ENCODE measurements around the gene KLHL17.

Gene KLHL17

GRCh38 chr1:960363-961131 is at the start of gene KLHL17:
TSS of gene KLHL17 (plus strand) at chr1:960584. CDS start at chr1:960694, 110 bp downstream.
- Mint-ChIP-seq H3K36me3 (peaks cover 2% of the 10 kb centered on the region), H3K9me3 (ENCODE audit: low read depth) (no peaks in the 10 kb centered on the region), H3K4me1 (ENCODE audit: low read depth) (peaks cover 16% of the 10 kb centered on the region), H3K4me3 (peak within 1 kb of the TSS; percentile 99), H3K27me3 (no peaks in the 10 kb centered on the region), H3K27ac (peak within 1 kb of the TSS; percentile 50)

GRCh38 chr1:910881-911721 is 49.3 kb upstream of the KLHL17 start:
- H3K27me3 Mint-ChIP-seq = peaks cover 19% of the 10 kb centered on the region
- no peaks in the 10 kb centered on the region for H3K4me1 Mint-ChIP-seq (ENCODE audit: low read depth)
- H3K9me3 Mint-ChIP-seq (ENCODE audit: low read depth) = no peaks in the 10 kb centered on the region
- no peak overlapping the region for H3K4me3 Mint-ChIP-seq
- H3K27ac Mint-ChIP-seq = no peak overlapping the region
- no peaks in the 10 kb centered on the region for H3K36me3 Mint-ChIP-seq

- Mint-ChIP-seq H3K27me3 (peaks cover 19% of the 10 kb centered on the region), H3K27ac (no peak overlapping the region), H3K4me1 (ENCODE audit: low read depth) (no peaks in the 10 kb centered on the region), H3K36me3 (no peaks in the 10 kb centered on the region), H3K4me3 (no peak overlapping the region), H3K9me3 (ENCODE audit: low read depth) (no peaks in the 10 kb centered on the region)
Measured at GRCh38 chr1:911875-912739, 48.3 kb upstream of the KLHL17 start.

GRCh38 chr1:912740-913301 is 47.6 kb upstream of the KLHL17 start:
- Mint-ChIP-seq H3K4me3 (no peak overlapping the region), H3K4me1 (ENCODE audit: low read depth) (no peaks in the 10 kb centered on the region), H3K9me3 (ENCODE audit: low read depth) (no peaks in the 10 kb centered on the region), H3K36me3 (no peaks in the 10 kb centered on the region), H3K27ac (no peak overlapping the region), H3K27me3 (peaks cover 19% of the 10 kb centered on the region)

- H3K9me3 Mint-ChIP-seq (ENCODE audit: low read depth) = no peaks in the 10 kb centered on the region
- H3K36me3 Mint-ChIP-seq = no peaks in the 10 kb centered on the region
- no peak overlapping the region for H3K27ac Mint-ChIP-seq
- no peaks in the 10 kb centered on the region for H3K4me1 Mint-ChIP-seq (ENCODE audit: low read depth)
- H3K4me3 Mint-ChIP-seq = no peak overlapping the region
- H3K27me3 Mint-ChIP-seq = peaks cover 19% of the 10 kb centered on the region
Measured at GRCh38 chr1:913491-914130, 46.8 kb upstream of the KLHL17 start.

- Mint-ChIP-seq H3K4me3 (no peak overlapping the region), H3K27me3 (peaks cover 19% of the 10 kb centered on the region), H3K36me3 (no peaks in the 10 kb centered on the region), H3K4me1 (ENCODE audit: low read depth) (no peaks in the 10 kb centered on the region), H3K9me3 (ENCODE audit: low read depth) (no peaks in the 10 kb centered on the region), H3K27ac (no peak overlapping the region)
Measured at GRCh38 chr1:914131-914890, 46.1 kb upstream of the KLHL17 start.

GRCh38 chr1:914891-915280 is 45.5 kb upstream of the KLHL17 start:
- no peaks in the 10 kb centered on the region for H3K4me1 Mint-ChIP-seq (ENCODE audit: low read depth)
- H3K9me3 Mint-ChIP-seq (ENCODE audit: low read depth) = no peaks in the 10 kb centered on the region
- H3K36me3 Mint-ChIP-seq = no peaks in the 10 kb centered on the region
- H3K27ac Mint-ChIP-seq = no peak overlapping the region
- H3K4me3 Mint-ChIP-seq = no peak overlapping the region
- peaks cover 19% of the 10 kb centered on the region for H3K27me3 Mint-ChIP-seq

GRCh38 chr1:915295-916172 is 44.9 kb upstream of the KLHL17 start:
- Mint-ChIP-seq H3K9me3 (ENCODE audit: low read depth) (no peaks in the 10 kb centered on the region), H3K27me3 (peaks cover 21% of the 10 kb centered on the region), H3K4me3 (no peak overlapping the region), H3K4me1 (ENCODE audit: low read depth) (peaks cover 2% of the 10 kb centered on the region), H3K36me3 (no peaks in the 10 kb centered on the region), H3K27ac (no peak overlapping the region)

GRCh38 chr1:916173-917075 is 44.0 kb upstream of the KLHL17 start:
- Mint-ChIP-seq H3K27ac (no peak overlapping the region), H3K9me3 (ENCODE audit: low read depth) (no peaks in the 10 kb centered on the region)

GRCh38 chr1:917076-917459 is 43.3 kb upstream of the KLHL17 start:
- Mint-ChIP-seq H3K27me3 (peaks cover 18% of the 10 kb centered on the region), H3K9me3 (ENCODE audit: low read depth) (no peaks in the 10 kb centered on the region), H3K4me1 (ENCODE audit: low read depth) (peaks cover 10% of the 10 kb centered on the region), H3K4me3 (no peak overlapping the region), H3K27ac (no peak overlapping the region), H3K36me3 (no peaks in the 10 kb centered on the region)

More at GRCh38 chr1:916173-917075, 44.0 kb upstream of the KLHL17 start:
- Mint-ChIP-seq H3K36me3 (no peaks in the 10 kb centered on the region), H3K4me3 (no peak overlapping the region), H3K27me3 (peaks cover 19% of the 10 kb centered on the region), H3K4me1 (ENCODE audit: low read depth) (peaks cover 8% of the 10 kb centered on the region)

GRCh38 chr1:917466-918091 is 42.8 kb upstream of the KLHL17 start:
- Mint-ChIP-seq H3K27ac (no peak overlapping the region), H3K9me3 (ENCODE audit: low read depth) (no peaks in the 10 kb centered on the region), H3K4me3 (no peak overlapping the region), H3K36me3 (no peaks in the 10 kb centered on the region), H3K27me3 (peaks cover 19% of the 10 kb centered on the region), H3K4me1 (ENCODE audit: low read depth) (peaks cover 10% of the 10 kb centered on the region)

GRCh38 chr1:918353-918752 is 42.0 kb upstream of the KLHL17 start:
- H3K4me1 Mint-ChIP-seq (ENCODE audit: low read depth) = peaks cover 14% of the 10 kb centered on the region
- H3K27ac Mint-ChIP-seq = no peak overlapping the region
- no peaks in the 10 kb centered on the region for H3K36me3 Mint-ChIP-seq
- peaks cover 19% of the 10 kb centered on the region for H3K27me3 Mint-ChIP-seq
- no peak overlapping the region for H3K4me3 Mint-ChIP-seq
- H3K9me3 Mint-ChIP-seq (ENCODE audit: low read depth) = no peaks in the 10 kb centered on the region

All from activated naive CD8-positive, alpha-beta T cell (primary cell).